ENCODE results near the gene SFT2D2. TPM values are rescaled to one million over a fixed set of nuclear protein-coding genes. Genes with fewer than 3 reads are reported as not detected.
"Not testable (repeated sequence)": the region's sequence is repeated elsewhere in the genome, so short reads cannot be mapped to it uniquely, and the experiment has no call there.

Gene SFT2D2
- total RNA-seq, 1 experiment from 2014 or later, result 32.1 TPM

DNA sequence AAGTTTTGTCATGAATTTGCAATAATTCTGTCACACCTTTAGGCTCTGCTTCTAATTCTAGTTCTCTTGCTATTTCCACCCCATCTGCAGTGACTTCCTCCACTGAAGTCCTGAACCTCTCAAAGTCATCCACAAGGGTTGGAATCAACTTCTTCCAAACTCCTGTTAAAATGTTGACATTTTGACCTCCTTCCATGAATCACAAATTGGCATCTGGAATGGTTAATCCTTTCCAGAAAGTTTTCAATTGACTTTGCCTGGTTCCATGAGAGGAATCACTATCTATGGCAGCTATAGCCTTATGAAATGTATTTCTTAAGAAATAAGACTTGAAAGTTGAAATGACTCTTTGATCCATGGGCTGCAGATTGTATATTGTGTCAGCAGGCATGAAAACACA lies 19.7 kb upstream of the SFT2D2 start:
- H2BK20ac ChIP-seq (ENCODE audit: low read depth, low read length, poor library complexity, severe bottlenecking), result no peak overlapping the region
- H4K20me1 ChIP-seq (ENCODE audit: control insufficient read depth, insufficient read depth, insufficient read length), result no peaks in the 10 kb centered on the region
- Mint-ChIP-seq H3K9me3 (peaks cover 23 to 29% of the 10 kb centered on the region in 2 experiments), H3K27ac (no peak overlapping the region), H3K4me3 (no peak overlapping the region), H3K36me3 (ENCODE audit: insufficient read depth in 1 of 3, low read depth in 3 of 3) (peaks cover 13 to 25% (median 14%) of the 10 kb centered on the region in 3 experiments; a peak in 6 of 7 replicates), H3K27me3 (ENCODE audit: low read depth) (no peaks in the 10 kb centered on the region), H3K4me1 (peaks cover 0 to 4% of the 10 kb centered on the region in 2 experiments; a peak in 1 of 4 replicates)
- H3K14ac ChIP-seq (ENCODE audit: insufficient read depth, low read length), result no peak overlapping the region
- no peak overlapping the region for H4K8ac ChIP-seq (replicated peaks; ENCODE audit: insufficient read length, low read depth, low read length)
- H2BK15ac ChIP-seq (ENCODE audit: low read depth, low read length), result no peak overlapping the region
- no peaks in the 10 kb centered on the region for H3K79me1 ChIP-seq (ENCODE audit: insufficient read depth, low read depth, low read length, poor library complexity, severe bottlenecking)
- no peak overlapping the region for H2BK12ac ChIP-seq (ENCODE audit: insufficient read length, low read depth, low read length)
- H4K5ac ChIP-seq (ENCODE audit: insufficient read length, low read depth, low read length), result no peak overlapping the region
- H3K56ac ChIP-seq (ENCODE audit: insufficient read length, low read depth, low read length), result no peak overlapping the region
- no peak overlapping the region for H2AFZ ChIP-seq (ENCODE audit: low read length)
- no peak for DNase-seq
- no peak overlapping the region for H2BK120ac ChIP-seq (ENCODE audit: low read depth, low read length, poor library complexity, severe bottlenecking)
- no peak overlapping the region for H2AK5ac ChIP-seq (ENCODE audit: insufficient read length, low read length)
- H3K9ac ChIP-seq (ENCODE audit: extremely low read depth, insufficient read length, low read length), result no peak overlapping the region
- no peak overlapping the region for H3K27ac ChIP-seq (ENCODE audit: insufficient read length, low read depth, low read length)
- H3T11ph ChIP-seq (ENCODE audit: low read length), result no peak overlapping the region
- no peak overlapping the region for H4K91ac ChIP-seq (ENCODE audit: insufficient read length, low read depth, low read length)
- H2BK5ac ChIP-seq (ENCODE audit: insufficient read length, low read length), result no peak overlapping the region
- no peak overlapping the region for H3K18ac ChIP-seq (ENCODE audit: insufficient read length, low read depth, low read length)
- H3K79me2 ChIP-seq (ENCODE audit: insufficient read depth, low read length), result no peaks in the 10 kb centered on the region
- no peak overlapping the region for H3K4ac ChIP-seq (ENCODE audit: low read depth, low read length)
- no peaks in the 10 kb centered on the region for H3K9me3 ChIP-seq (ENCODE audit: control insufficient read depth, low read depth, low read length)
- no peaks in the 10 kb centered on the region for H3K23me2 ChIP-seq (ENCODE audit: insufficient read length, low read depth, low read length, poor library complexity, severe bottlenecking)
- no peak overlapping the region for H3K4me2 ChIP-seq (ENCODE audit: insufficient read depth, insufficient read length, low read length)
- no peak overlapping the region for H3K23ac ChIP-seq (ENCODE audit: insufficient read length, low read depth, low read length)
- H3K4me1 ChIP-seq (ENCODE audit: insufficient read depth, low read length), result no peaks in the 10 kb centered on the region
- TF ChIP-seq, protein P1, sequence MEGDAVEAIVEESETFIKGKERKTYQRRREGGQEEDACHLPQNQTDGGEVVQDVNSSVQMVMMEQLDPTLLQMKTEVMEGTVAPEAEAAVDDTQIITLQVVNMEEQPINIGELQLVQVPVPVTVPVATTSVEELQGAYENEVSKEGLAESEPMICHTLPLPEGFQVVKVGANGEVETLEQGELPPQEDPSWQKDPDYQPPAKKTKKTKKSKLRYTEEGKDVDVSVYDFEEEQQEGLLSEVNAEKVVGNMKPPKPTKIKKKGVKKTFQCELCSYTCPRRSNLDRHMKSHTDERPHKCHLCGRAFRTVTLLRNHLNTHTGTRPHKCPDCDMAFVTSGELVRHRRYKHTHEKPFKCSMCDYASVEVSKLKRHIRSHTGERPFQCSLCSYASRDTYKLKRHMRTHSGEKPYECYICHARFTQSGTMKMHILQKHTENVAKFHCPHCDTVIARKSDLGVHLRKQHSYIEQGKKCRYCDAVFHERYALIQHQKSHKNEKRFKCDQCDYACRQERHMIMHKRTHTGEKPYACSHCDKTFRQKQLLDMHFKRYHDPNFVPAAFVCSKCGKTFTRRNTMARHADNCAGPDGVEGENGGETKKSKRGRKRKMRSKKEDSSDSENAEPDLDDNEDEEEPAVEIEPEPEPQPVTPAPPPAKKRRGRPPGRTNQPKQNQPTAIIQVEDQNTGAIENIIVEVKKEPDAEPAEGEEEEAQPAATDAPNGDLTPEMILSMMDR (conservative IDR thresholded peaks at IDR 0.05), result no peak
- no peaks in the 10 kb centered on the region for H3K27me3 ChIP-seq (ENCODE audit: insufficient read depth, low read length)

DNA sequence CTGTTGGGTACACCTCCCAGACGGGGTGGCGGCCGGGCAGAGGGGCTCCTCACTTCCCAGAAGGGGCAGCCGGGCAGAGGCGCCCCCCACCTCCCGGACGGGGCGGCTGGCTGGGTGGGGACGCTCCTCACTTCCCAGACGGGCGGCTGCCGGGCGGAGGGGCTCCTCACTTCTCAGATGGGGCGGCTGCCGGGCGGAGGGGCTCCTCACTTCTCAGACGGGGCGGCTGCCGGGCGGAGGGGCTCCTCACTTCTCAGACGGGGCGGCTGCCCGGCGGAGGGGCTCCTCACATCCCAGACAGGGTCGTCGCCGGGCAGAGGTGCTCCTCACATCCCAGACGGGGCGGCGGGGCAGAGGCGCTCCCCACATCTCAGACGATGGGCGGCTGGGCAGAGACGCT lies 18.1 kb upstream of the SFT2D2 start:
- not testable (repeated sequence) for H3K27me3 ChIP-seq (ENCODE audit: insufficient read depth, low read length); H2AK5ac ChIP-seq (ENCODE audit: insufficient read length, low read length); H3K79me1 ChIP-seq (ENCODE audit: insufficient read depth, low read depth, low read length, poor library complexity, severe bottlenecking); H3K4me1 Mint-ChIP-seq; DNase-seq; H4K91ac ChIP-seq (ENCODE audit: insufficient read length, low read depth, low read length); H3K27ac ChIP-seq (ENCODE audit: insufficient read length, low read depth, low read length); H4K5ac ChIP-seq (ENCODE audit: insufficient read length, low read depth, low read length); H3K27me3 Mint-ChIP-seq (ENCODE audit: low read depth); H3K14ac ChIP-seq (ENCODE audit: insufficient read depth, low read length); H4K20me1 ChIP-seq (ENCODE audit: control insufficient read depth, insufficient read depth, insufficient read length); H3K23me2 ChIP-seq (ENCODE audit: insufficient read length, low read depth, low read length, poor library complexity, severe bottlenecking); H3K23ac ChIP-seq (ENCODE audit: insufficient read length, low read depth, low read length); H2BK15ac ChIP-seq (ENCODE audit: low read depth, low read length); H3K4ac ChIP-seq (ENCODE audit: low read depth, low read length); H3K4me3 Mint-ChIP-seq; H3K79me2 ChIP-seq (ENCODE audit: insufficient read depth, low read length); H3K18ac ChIP-seq (ENCODE audit: insufficient read length, low read depth, low read length); H3K9me3 ChIP-seq (ENCODE audit: control insufficient read depth, low read depth, low read length); H3K4me2 ChIP-seq (ENCODE audit: insufficient read depth, insufficient read length, low read length); H3T11ph ChIP-seq (ENCODE audit: low read length); H3K9ac ChIP-seq (ENCODE audit: extremely low read depth, insufficient read length, low read length); H3K56ac ChIP-seq (ENCODE audit: insufficient read length, low read depth, low read length); H2BK5ac ChIP-seq (ENCODE audit: insufficient read length, low read length); H2BK20ac ChIP-seq (ENCODE audit: low read depth, low read length, poor library complexity, severe bottlenecking); H2AFZ ChIP-seq (ENCODE audit: low read length); H4K8ac ChIP-seq (replicated peaks; ENCODE audit: insufficient read length, low read depth, low read length); H2BK120ac ChIP-seq (ENCODE audit: low read depth, low read length, poor library complexity, severe bottlenecking); H3K27ac Mint-ChIP-seq; H3K4me1 ChIP-seq (ENCODE audit: insufficient read depth, low read length); H2BK12ac ChIP-seq (ENCODE audit: insufficient read length, low read depth, low read length)
- Mint-ChIP-seq H3K9me3 (peaks cover 35 to 41% of the 10 kb centered on the region in 2 experiments), H3K36me3 (ENCODE audit: insufficient read depth in 1 of 3, low read depth in 3 of 3) (peaks cover 15 to 32% (median 17%) of the 10 kb centered on the region in 3 experiments; a peak in 6 of 7 replicates)
- WGBS (ENCODE audit: extremely low coverage, insufficient read length, low lambda C conversion rate), result no CpG with 5 or more reads among the region's 34 CpGs

Data from H9 (cell line).